PC-9 (cell line): ENCODE measurements around the gene RPL29. TPM values are rescaled to one million over a fixed set of nuclear protein-coding genes. Genes with fewer than 3 reads are reported as not detected.

ENCODE experiments used
- BruUV-seq: library from RNA; stranded (reverse); fragments of 400-500 nt; replicated peaks from 2 replicates; lab custom pipeline; 2021; lab: Mats Ljungman, UMichigan
- CTCF ChIA-PET: fragments of 300-600 bp; sonication (Branson Sonifier 250); formaldehyde crosslinking; loops from one replicate; lab custom pipeline; 2022; ENCODE audit warnings: antibody characterized with exemption; lab: Charles Lee
- POLR2A ChIA-PET: fragments of 300-600 bp; sonication (Branson Sonifier 250); formaldehyde crosslinking; loops from one replicate; lab custom pipeline; 2022; ENCODE audit warnings: antibody characterized with exemption; ENCODE audit not compliant: unreplicated experiment; lab: Charles Lee
- DNase-seq, 2 experiments: peaks; one replicate each; pipeline versions ENCODE4 v3.0.0 to v3.0.0-alpha.2; 2015 to 2022; ENCODE audit warnings: mixed read lengths in 1 of 2
- H2AFZ ChIP-seq: fragments of 200-600 bp; sonication (generic); 2 replicates; pipeline ENCODE4 v1.8.1; 2017; ENCODE audit warnings: antibody characterized with exemption
- H3F3A ChIP-seq: fragments of 200-600 bp; sonication (generic); 2 replicates; pipeline ENCODE4 v1.8.1; 2017; ENCODE audit warnings: antibody characterized with exemption, mild to moderate bottlenecking, low read depth; ENCODE audit not compliant: insufficient read depth
- H3K27ac ChIP-seq: fragments of 200-600 bp; sonication (generic); 2 replicates; pipeline ENCODE4 v1.6.1; 2016; ENCODE audit warnings: mixed run types
- H3K27me3 ChIP-seq: fragments of 200-600 bp; sonication (generic); 2 replicates; pipeline ENCODE4 v1.6.1; 2016; ENCODE audit warnings: low read depth, mixed run types; ENCODE audit not compliant: insufficient read depth
- H3K36me3 ChIP-seq: fragments of 200-600 bp; sonication (generic); 2 replicates; pipeline ENCODE4 v1.6.1; 2016; ENCODE audit warnings: low read depth, mixed run types
- H3K4me1 ChIP-seq: fragments of 200-600 bp; sonication (generic); replicated peaks from 2 replicates; pipeline ENCODE4 v1.6.1; 2016; ENCODE audit warnings: mixed run types; ENCODE audit not compliant: insufficient read depth
- H3K4me2 ChIP-seq: fragments of 200-600 bp; sonication (generic); 2 replicates; pipeline ENCODE4 v1.6.1; 2017; ENCODE audit warnings: mixed run types
- H3K4me3 ChIP-seq: fragments of 200-600 bp; sonication (generic); 2 replicates; pipeline ENCODE4 v1.6.1; 2016; ENCODE audit warnings: mixed run types
- H3K79me2 ChIP-seq: fragments of 200-600 bp; sonication (generic); 2 replicates; pipeline ENCODE4 v1.6.1; 2017; ENCODE audit warnings: low read depth, mixed run types
- H3K9me2 ChIP-seq: fragments of 200-600 bp; sonication (generic); 2 replicates; pipeline ENCODE4 v1.8.1; 2017; ENCODE audit warnings: mild to moderate bottlenecking; ENCODE audit not compliant: insufficient read depth
- H3K9me3 ChIP-seq: fragments of 200-600 bp; sonication (generic); 2 replicates; pipeline ENCODE4 v1.8.1; 2016; ENCODE audit warnings: low read depth; ENCODE audit not compliant: insufficient read depth
- H4K20me1 ChIP-seq: fragments of 200-600 bp; sonication (generic); 2 replicates; pipeline ENCODE4 v1.8.1; 2017; ENCODE audit not compliant: insufficient read depth
- EZH2 ChIP-seq: fragments of 200-600 bp; sonication (generic); IDR thresholded peaks from 2 replicates; pipeline ENCODE4 v1.8.0; 2017; ENCODE audit warnings: antibody characterized with exemption, low read depth
- intact Hi-C: fragments of 100-400 bp; cut with micrococcal nuclease; formaldehyde crosslinking; loops from one replicate; pipeline ENCODE4 v1.10.0; 2022; ENCODE audit not compliant: unreplicated experiment
- total RNA-seq: library from RNA; stranded (reverse); gene quantifications from 2 replicates; pipeline ENCODE4 v1.2.3, GENCODE V29; 2021
- TF ChIP-seq, protein P1 (sequence below): fragments of 200-600 bp; sonication (generic); conservative IDR thresholded peaks from 2 replicates; pipeline ENCODE4 v1.6.1; 2017; ENCODE audit warnings: mixed run types, antibody characterized with exemption, mild to moderate bottlenecking, moderate library complexity

Gene RPL29
- total RNA-seq, 1 experiment from 2014 or later: 1,278 TPM

DNA sequence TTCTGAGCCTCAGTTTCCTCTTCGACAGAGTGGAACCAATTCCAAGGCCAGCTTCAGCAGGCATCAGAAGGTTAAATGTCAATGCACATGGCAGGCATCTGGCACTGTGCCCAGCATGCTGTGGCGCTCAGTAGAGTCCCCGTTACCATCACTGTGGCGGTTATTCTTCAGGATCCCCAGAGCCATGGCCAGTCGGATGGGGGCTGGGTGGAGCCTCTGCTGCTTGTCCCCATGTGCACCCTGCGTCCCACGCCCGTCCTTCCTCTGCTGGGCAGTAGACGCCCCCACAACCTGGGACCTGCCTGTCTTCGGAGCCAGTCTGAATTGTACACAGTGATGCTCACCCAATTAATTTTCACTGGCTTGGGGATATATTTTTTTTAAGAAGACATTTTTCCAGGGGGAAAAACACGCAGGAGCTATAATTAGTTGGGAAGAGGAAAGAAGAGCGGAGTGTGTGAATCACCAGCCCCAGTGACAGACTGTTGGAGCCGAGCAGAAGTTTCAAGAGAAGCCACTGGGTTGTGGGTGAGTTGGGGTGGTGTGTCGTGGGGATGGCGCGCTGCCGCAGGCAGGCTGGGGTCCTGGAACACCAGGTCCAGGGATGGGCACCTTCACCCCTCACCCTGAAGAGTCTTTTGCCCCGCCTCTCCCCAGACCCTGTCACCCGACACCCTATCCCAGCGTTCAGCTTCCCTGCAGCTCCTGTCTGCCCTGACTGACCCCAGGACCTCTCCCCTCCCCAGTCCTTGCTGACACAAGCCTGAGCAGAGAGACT, 26.8 kb upstream of the RPL29 start:
- no peaks in the 10 kb centered on the region for H3K36me3 ChIP-seq
- no peaks in the 10 kb centered on the region for H3K9me3 ChIP-seq
- no TSS peak for BruUV-seq
- no peaks in the 10 kb centered on the region for H3K4me1 ChIP-seq
- H3K27ac ChIP-seq: no peak overlapping the region
- no peak overlapping the region for H3K4me2 ChIP-seq
- no peaks in the 10 kb centered on the region for H3K27me3 ChIP-seq
- no peak for DNase-seq
- H3K9me2 ChIP-seq: no peaks in the 10 kb centered on the region
- no peaks in the 10 kb centered on the region for H4K20me1 ChIP-seq
- H3K79me2 ChIP-seq: no peaks in the 10 kb centered on the region
- no peak overlapping the region for H2AFZ ChIP-seq
- ChIA-PET CTCF (interaction anchor here (0.6 kb wide), 1 partner anchor 1077 kb away, joined by 5 read pairs; no protein-coding TSS in a partner anchor), POLR2A (no interaction called here)
- H3F3A ChIP-seq: no peaks in the 10 kb centered on the region
- intact Hi-C loops: no loop called here
- no peak for TF ChIP-seq EZH2
- TF ChIP-seq, protein P1, sequence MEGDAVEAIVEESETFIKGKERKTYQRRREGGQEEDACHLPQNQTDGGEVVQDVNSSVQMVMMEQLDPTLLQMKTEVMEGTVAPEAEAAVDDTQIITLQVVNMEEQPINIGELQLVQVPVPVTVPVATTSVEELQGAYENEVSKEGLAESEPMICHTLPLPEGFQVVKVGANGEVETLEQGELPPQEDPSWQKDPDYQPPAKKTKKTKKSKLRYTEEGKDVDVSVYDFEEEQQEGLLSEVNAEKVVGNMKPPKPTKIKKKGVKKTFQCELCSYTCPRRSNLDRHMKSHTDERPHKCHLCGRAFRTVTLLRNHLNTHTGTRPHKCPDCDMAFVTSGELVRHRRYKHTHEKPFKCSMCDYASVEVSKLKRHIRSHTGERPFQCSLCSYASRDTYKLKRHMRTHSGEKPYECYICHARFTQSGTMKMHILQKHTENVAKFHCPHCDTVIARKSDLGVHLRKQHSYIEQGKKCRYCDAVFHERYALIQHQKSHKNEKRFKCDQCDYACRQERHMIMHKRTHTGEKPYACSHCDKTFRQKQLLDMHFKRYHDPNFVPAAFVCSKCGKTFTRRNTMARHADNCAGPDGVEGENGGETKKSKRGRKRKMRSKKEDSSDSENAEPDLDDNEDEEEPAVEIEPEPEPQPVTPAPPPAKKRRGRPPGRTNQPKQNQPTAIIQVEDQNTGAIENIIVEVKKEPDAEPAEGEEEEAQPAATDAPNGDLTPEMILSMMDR: no peak
- H3K4me3 ChIP-seq: no peak overlapping the region

DNA sequence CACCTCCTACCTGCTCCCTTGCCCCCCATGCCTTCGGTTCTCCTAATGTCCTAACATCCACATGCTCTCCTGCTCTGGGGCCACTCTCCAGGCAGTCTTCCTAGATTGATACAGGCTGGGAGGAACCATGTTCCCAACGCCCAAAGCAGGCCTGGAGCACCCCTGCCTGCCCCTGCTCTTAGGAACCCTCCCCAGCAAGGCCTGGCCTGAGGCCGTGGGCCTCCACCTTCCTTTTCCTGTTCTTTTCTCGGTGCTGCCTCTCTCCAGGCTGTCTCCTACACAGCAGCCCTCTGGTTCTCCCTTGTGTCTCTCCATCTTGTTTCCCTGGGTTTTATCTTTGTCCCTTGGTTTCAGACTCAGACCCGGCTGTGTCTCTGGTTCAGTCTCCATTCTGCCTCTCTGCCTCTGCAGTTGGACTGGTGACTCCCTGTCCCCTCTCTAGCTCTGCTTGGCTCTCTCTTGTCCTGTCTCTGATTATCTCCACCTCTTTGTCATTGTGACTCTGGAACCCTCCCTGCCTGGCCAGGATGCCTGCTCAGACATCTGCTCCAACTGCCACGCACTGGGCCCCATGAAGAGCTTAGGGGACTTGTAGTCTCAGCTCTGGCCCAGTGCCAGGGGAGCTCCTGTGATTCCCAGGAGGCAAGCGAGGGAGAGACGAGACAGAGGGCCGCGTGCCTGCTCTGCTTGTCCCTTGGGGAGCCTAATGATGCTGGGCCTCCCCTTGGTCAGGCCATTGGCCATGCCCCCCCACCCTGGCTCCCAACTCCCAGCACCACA, 26.0 kb upstream of the RPL29 start:
- Histone ChIP-seq H3K4me3 (no peak overlapping the region), H3K79me2 (no peaks in the 10 kb centered on the region), H3K9me2 (no peaks in the 10 kb centered on the region), H2AFZ (no peak overlapping the region), H3K4me1 (no peaks in the 10 kb centered on the region), H3K9me3 (no peaks in the 10 kb centered on the region), H4K20me1 (no peaks in the 10 kb centered on the region), H3K36me3 (no peaks in the 10 kb centered on the region), H3K4me2 (no peak overlapping the region), H3F3A (no peaks in the 10 kb centered on the region), H3K27ac (no peak overlapping the region), H3K27me3 (no peaks in the 10 kb centered on the region)
- intact Hi-C loops: no loop called here
- TF ChIP-seq EZH2: no peak
- BruUV-seq: no TSS peak
- CTCF ChIA-PET: interaction anchor here (0.6 kb wide), 1 partner anchor 1078 kb away, joined by 5 read pairs; no protein-coding TSS in a partner anchor
- POLR2A ChIA-PET: no interaction called here
- DNase-seq: no peak

DNA sequence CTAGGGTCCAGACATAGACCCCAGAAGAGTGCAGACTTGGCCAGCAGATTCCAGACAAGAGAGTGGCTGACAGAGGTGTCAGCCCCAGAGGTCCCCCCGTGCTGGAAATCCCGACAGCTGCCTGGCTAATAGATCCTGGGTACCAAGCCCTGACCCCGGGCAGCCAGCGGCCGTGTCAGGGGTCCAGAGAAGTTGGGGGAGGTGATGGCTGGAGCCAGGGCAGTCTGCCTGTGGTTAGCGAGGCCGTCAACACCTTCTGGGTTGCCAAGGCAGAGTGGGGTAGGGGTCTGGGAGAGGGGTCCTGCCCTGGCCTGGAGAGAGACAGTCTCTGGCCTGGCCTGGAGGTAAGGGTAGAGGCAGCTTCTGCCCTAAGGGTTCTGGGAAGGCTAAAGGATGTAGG, 25.1 kb upstream of the RPL29 start:
- Histone ChIP-seq H2AFZ (no peak overlapping the region), H3K79me2 (no peaks in the 10 kb centered on the region), H4K20me1 (no peaks in the 10 kb centered on the region), H3K9me3 (no peaks in the 10 kb centered on the region), H3F3A (no peaks in the 10 kb centered on the region), H3K9me2 (no peaks in the 10 kb centered on the region), H3K36me3 (no peaks in the 10 kb centered on the region), H3K4me2 (no peak overlapping the region), H3K27me3 (no peaks in the 10 kb centered on the region), H3K27ac (no peak overlapping the region), H3K4me3 (no peak overlapping the region), H3K4me1 (no peaks in the 10 kb centered on the region)
- ChIA-PET POLR2A (no interaction called here), CTCF (interaction anchor here (0.5 kb wide), 1 partner anchor 586 kb away, joined by 5 read pairs; no protein-coding TSS in a partner anchor)
- no TSS peak for BruUV-seq
- no peak for TF ChIP-seq EZH2
- TF ChIP-seq, protein P1: no peak
- DNase-seq: no peak
- intact Hi-C loops: no loop called here
